IPS DF 4.7 (cell line): ENCODE data around the gene SLFN12L.
"Not testable (repeated sequence)": the region's sequence is repeated elsewhere in the genome, so short reads cannot be mapped to it uniquely, and the experiment has no call there.

ENCODE experiments used
- DNase-seq: peaks from one replicate; pipeline ENCODE4 v3.0.0-alpha.2; 2013; ENCODE audit warnings: low spot score; ENCODE audit errors: extremely low read depth

The SLFN12L gene

DNA sequence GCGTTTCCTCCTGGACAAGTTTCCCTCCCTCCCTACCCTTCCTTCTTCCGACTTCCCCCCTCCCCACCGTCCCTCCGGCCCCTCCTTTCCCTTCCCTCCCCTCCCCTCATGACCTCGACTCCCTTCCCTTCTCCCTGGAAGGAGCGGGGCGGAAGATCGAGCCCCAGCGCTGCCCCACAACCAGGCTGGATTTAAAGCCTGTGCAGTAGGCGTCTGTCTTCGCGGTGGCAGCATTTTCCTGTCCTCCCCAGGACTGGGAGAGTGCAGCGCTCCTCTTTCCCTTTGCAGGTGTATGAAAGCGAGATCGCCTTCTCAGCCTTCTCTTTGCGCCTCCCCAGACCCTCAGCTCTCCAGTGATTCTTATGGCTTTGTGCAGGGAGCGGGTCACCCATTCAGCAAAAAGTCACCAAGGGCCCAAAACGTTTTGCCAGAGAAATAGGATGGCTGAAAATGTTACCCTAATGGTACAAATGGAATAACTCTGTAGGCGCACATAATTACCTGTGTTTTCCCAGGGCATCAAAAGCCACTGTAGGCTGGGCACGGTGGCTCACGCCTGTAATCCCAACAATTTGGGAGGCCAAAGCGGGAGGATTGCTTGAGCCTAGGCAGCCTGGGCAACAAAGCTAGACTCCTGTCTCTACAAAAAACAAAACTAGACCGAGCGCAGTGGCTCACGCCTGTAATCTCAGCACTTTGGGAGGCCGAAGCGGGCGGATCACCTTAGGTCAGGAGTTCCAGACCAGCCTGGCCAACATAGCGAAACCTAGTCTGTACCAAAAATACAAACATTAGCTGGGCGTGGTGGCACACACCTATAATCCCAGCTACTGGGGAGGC, 40.8 kb downstream of the SLFN12L start:
- DNase-seq: no peak

DNA sequence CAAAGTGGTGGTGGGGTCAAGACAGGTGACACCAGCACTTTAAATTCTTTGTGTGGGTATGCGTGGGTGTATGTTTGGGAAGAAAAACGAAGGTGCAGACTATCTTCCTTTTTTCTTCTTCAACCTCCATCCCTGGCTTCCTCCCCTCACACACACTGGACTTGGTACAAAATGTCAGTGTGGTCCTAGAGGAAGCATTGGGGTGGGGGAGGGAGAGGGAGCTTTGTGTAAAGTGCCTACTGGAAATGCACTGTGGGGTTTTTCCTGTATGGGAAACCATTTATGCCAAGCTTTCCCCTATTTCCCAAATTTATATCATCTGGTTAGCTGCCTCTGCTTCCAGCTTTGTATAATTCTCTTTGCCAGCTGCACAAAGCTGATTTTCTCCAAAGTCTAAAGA, 44.4 kb downstream of the SLFN12L start:
- no peak for DNase-seq

DNA sequence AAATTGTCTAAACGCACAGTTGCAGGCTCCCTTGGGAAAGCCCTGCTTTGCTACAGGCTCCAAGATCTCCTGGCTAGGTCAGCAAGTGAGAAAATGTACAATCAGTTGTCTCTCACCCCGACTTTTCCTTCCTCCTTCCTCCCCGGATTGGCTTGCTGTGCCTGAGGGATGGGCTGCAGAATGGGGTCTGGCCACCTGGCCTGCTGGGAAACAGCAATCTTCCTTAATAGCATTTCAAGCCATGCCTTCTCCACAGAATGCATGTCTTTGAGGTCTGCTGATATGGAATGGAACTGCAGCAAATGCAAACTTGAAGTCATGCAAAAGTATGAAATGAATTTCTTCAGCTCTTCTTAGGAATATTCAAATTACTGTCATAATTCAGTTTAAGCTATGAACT, 46.1 kb downstream of the SLFN12L start:
- DNase-seq: no peak

DNA sequence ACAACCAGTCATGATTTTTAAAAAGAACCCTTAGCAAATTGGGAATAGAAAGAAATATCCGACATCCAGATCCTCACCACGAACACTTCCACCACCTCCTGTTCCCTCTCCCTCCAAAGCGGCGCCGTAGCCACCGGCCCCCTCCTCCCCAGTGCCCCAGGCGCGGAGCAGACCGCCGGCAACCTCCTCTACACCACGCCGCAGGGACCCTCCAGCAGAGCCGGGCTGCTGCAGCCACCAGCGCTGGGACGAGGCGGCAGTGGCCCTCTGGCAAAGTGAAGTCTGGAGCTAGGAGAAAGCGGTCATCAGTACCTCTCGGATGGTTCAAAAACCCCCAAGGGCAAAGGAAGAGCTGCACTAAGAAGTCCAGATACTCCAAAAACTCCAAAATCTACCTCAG, 47.5 kb downstream of the SLFN12L start:
- DNase-seq: no peak

DNA sequence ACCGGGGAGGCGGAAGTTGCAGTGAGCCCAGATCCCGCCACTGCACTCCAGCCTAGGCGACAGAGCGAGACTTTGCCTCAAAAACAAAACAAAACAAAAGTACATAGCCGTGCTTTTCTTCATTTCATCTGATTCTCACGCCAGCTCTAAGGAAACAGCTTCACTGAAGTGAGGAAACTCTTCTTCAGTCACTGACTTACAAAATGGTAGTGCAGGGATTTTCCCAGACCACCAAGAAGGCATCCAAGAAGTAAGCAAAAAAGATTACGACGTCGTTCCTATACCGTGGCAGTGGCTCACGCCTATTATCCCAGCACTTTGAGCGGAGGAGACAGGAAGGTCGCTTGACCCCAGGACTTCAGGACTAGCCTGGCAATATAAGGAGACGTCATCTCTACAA, 48.5 kb downstream of the SLFN12L start:
- DNase-seq: no peak

DNA sequence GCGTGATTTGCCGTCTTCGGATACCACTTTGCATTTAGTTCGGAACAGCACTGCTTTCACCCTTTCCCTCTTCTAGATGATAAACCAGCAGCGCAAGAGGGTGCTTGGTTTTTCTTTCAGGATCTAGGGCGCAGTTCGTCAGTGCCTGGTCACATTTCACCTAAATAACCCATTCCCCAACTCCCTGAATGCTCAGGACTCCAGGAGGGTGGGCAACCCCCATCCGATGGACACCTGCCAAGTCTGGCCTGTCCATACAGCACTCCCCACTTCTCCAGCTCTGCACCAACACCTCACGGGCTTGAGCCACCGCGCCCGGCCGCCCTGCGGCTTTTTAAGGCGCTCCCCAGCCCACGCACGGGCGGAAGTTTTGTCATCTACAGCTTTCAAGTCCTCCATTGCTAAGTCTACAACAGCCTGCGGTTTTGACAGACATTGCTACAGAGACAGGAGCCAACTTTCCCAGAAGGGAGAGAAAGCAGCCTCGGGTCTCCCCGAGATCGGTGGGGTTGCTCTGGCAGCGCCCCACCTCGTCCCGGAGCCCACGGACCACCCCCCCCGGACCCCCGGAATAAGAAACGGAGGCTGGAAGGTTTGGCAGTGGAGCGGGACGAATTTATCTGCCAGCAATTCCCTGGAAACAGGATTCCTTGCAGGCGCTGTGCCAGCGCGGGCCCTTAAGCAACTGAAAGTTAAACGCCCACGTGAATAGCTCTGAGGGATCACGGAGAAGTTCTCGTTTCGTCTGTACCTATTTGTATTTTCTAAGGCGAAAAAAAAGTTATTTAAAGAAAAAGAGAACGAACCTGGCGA, 50.4 kb downstream of the SLFN12L start:
- no peak for DNase-seq

DNA sequence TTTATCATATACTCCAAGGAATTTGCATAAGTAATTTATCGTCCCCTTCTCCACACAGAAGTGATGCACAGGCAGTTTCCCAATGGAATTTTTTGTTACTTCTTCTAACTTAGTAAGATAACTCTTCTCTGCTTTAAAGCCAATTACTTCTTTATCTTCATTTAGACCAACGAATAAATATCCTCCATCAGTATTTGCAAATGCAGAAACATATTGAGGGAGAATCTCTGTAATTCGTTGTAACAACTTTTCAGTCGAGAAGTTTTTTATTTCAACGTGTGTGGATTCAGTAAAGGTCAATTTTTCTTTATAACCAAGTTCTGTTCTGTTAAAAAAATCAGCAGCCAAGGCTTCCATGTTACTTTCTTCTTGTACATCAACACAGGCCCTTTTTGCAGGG, 58.2 kb downstream of the SLFN12L start:
- DNase-seq: no peak

DNA sequence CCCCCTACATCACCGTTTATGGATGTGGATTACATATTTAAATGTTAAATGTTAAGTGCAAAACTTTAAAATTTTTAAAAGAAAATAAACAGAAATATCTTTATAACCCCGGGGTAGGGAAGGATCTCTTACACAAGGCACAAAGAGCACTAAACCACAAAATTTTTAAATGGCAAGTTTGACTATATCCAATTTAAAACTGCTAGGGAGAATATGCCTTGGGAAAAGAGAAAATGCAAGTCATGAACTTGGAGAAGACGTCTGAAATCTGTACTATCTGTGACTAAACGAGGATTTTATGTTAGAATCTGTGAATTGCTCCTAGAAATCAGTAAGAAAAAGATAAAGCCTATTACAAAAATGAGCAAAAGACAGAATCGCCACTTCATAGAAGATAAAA, 60.2 kb downstream of the SLFN12L start:
- no peak for DNase-seq

DNA sequence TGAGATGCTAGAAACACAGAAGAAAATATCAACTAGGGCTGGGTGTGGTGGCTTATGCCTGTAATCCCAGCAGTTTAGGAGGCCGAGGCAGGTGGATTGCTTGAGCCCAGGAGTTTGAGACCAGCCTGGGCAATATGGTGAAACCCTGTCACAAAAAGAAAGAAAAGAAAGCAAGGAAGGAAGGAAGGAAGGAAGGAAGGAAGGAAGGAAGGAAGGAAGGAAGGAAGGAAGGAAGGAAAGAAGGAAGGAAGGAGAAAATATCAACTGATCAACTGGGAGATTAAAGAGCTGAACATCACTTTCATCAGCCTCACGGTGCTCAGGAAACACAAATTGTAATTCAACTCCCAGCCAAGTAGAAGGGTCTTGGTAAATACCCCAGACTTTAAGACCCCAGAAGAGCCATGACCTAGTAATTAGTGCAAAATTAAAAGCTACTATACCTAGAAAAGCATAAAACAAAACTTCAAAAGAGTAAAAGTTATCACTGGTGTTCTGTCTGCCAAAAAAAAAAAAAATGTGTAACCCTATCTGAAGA, 61.1 kb downstream of the SLFN12L start:
- no peak for DNase-seq

DNA sequence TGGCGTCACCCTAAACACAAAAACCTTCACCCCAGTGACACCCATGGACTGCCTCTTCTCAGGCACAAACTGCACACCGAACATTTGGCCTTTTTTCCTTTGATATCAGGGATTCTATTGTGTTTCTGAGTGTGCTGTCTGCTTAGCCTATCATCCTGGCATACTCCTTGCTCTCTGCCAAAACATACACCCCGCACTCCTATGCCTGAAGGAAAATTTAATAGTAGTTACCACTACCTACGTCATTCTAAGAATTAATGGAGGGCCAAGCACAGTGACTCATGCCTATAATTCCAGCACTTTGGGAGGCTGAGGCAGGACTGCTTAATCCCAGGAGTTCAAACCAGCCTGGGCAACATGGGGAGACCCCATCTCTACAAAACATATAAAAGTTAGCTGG, 69.0 kb downstream of the SLFN12L start:
- no peak for DNase-seq

DNA sequence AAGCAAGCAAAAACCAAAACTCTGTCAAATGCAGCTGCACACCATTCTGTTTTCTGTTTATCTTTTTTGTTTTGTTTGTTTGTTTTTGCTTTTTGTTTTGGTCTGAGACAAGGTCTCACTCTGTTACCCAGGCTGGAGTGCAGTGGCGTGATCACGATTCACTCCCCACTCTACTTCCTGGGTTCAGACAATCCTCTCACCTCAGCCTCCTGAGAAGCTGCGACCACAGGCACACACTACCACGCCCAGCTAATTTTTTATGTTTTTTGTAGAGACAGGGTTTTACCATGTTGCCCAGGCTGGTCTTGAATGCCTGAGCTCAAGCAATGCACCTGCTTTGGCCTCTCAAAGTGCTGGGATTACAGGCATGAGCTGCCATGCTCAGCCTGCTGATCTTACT, 69.7 kb downstream of the SLFN12L start:
- DNase-seq: no peak

DNA sequence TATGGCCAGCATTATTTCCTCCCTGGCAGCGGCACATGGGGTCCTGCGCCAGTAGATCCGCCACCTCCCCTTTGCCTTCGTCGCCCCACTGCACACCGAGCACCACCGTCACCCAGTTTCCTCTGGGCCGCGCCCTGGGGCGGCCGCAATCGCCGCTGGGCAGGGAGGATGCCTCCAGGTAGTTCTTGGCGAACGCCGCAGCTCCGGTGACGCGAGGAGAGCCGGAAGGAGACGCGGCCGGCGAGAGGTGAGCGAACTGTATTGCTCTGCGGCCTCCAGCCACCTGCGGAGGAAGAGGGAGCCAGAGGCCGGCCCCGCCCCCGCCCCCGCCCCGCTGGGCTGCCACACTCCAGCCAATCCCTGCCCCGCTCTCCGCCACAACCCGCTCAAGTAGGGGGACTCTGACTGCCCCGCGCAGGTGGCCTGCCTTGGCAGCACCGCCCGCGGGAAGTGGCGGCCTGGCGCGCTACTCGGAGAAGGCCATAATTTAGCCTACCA, 77.1 kb downstream of the SLFN12L start:
- DNase-seq: no peak

DNA sequence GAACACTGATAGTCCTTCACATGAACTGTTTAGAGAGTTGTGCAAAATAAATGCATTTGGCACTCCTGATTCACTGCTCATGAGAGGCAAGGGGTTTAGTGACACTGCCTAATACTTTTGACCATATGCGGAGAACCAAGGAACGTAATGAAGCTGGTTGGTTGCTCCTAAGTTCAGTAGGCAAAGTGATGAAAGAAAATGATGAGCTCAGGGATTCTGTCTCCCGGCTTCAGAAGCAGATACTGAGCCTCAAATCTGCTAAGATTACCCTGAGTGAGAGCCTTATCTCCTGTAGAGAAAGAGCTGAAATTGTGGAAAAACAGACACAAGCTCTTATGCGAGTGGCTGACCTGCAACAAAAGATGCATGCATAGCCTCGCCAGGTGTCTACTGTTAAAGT, 83.4 kb downstream of the SLFN12L start:
- DNase-seq: not testable (repeated sequence)

DNA sequence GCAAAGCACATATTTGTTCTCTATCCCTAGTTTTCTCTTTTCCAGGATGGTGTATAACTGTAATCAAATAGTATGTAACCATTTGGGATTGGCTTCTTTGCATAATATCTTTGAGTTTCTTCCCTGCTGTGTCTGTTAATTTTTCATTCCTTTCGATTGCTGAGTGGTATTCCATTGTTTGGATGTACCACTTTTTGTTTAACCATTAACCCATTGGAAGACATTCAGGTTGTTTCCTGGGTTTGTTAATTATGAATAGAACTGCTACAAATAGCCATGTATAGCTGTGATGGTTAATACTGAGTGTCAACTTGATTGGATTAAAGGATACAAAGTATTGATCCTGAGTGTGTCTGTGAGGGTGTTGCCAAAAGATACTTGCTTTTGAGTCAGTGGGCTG, 84.3 kb downstream of the SLFN12L start:
- no peak for DNase-seq

DNA sequence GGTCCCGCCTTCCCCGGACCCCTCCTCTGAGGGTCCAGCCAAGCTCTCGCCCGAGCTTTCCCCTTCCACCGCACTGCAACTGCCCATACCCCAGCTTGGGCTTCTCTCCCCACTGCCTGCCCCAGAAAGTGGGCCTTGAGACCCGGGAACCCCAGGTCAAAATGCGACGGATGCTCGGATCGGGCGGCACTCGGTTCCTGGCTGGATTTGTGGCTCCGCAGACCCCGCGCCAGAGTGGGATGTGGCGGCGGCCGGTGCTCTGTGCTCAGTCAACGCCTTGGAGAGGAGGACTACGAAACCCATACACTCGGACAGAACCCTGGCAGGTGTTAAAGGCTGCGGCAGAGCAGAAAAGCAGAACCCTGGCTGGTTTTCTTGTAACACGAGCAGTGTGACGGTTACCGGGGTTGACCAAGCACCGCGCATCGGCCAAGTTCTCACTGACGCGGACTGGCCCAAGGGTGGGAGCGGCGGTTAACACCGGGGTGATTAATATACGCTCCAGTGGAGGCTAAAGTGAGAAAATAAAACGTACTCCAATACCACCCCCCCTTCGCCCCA, 88.0 kb downstream of the SLFN12L start:
- no peak for DNase-seq

DNA sequence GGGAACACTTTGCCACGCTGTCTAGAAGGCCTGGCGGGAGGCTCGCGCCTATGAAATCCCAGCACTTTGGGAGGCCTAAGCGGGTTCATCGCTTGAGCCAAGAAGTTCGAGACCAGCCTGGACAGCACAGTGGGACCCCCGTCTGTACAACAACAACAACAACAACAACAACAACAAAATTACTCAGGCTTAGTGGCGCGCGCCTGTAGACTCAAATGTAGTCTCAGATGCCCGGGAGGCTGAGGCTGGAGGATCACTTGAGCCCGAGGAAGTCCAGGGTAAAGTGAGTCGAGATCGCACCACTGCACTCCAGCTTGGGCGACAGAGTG, 88.6 kb downstream of the SLFN12L start:
- no peak for DNase-seq

DNA sequence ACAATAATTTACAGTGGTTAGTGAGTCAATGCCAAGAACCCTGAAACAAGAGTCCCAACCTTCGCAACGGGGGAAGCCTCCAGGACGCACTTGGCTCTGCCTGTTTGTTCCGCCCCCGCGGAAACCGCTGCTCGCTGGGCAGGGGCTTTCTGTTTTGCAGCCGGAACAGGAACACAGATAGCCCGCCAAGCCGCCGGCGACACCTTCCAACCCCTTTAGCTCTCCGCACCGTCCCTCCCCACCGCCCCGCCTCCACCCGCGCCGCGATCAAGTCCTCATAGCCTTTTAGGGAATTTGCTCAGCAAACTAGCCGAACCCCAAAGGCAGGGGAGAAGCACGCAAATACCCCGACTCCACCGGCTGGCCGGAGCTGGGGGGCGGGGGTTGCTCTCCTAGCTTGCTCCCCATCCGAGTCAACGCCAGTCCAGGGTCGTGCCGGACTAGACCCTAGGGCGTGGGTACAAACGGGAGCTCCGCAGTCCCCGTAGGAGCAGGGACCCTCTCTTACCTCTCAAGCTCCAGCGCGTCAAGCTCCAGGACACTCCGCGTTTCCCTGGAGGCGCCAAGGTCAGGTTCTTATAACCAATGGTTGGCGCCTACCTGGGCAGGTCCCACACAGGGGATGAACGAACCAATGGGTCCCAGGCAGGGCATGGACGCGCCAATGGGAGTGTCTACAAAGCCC, 89.1 kb downstream of the SLFN12L start, which contains the start of gene SLFN13:
Gene SLFN13 (minus strand): TSS at position 553 of the 685 bp plus-strand sequence. CDS start 3,086 bp downstream, outside the sequence.
- no peak for DNase-seq

DNA sequence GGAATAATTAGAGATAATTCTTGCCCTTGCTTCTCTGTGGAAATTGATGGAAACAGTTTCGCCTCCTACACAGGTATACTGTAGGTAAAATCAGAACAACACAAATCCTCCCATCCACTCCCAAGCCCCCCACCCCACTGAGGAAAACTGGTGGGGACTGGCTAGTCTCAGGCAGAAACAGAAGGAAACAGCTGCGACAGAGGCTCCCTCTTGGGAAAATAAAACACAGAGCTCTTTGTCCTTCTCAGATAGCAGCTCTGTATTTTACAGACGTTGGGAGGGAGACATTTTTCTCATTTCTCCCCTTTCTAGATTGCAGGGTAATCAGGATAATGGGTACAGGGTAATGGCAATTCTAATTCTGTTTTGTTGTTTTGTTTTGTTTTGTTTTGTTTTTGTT, 90.0 kb downstream of the SLFN12L start:
- no peak for DNase-seq

DNA sequence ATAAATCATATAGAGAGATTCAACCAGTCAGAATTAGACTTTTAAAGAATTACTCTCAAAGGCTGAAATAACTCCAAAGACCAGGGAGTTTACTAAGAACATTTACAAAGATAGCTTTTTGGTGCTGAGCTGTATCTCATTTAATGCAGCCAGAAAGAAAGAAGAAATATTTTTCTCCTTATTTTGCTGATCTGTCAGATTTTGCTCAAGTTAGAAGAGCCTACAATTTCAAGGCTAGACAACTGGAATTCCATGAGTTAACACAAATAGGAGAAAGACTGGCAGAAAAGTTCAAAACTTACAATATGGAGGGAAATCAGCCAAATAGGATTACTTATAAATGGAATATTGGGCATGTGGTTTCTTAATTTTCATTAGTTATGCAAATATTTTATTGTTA, 99.0 kb downstream of the SLFN12L start:
- DNase-seq: no peak

DNA sequence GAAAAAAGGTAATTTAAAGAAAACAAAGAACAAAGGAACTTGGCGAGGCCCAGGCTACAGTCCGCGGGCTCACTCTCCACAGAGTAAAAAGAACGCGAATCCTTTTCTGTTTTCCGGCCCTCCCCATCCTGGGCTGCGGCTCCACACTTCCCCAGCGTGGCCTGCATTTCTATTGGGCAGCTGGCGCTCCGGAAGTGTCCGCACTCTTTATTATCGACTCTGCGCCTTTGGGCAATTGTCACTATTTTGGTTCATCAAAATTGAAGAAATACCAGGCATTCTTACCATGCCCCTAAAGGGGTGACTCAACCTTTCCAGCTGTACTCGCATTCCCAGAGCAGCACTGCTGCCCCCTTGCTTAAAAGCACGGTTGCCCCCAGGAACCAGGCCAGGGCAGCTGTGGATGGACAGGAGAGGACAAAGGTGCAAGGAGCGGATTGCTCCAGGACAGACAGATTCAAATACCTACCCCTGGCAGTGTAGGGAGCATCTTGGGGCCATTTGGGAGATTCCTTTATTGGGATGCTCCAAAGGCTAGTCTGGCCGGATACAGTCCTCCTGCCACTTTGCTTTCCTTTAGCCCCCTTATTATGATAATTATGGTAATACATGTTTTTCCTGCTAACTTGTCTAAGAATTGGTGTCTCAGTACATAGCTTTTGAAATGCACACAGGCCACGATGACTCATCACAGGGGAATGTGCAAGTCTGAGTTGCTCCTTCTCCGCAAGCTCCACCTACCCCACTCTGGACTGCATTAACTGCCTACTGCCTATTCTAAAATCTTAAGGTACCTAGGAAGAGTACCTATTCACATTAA, 104.2 kb downstream of the SLFN12L start:
- DNase-seq: peak; percentile 99
